Neural progenitor cell (in vitro differentiated cells): Measurements from ENCODE around the gene SYNE3. TPM values are rescaled to one million over a fixed set of nuclear protein-coding genes. Genes with fewer than 3 reads are reported as not detected.

Experiments
- DNase-seq: peaks from one replicate; pipeline ENCODE4 v3.0.0-alpha.2; 2016; ENCODE audit warnings: low spot score
- H2AFZ ChIP-seq: fragments of 200-600 bp; sonication (generic); replicated peaks from 2 replicates; pipeline ENCODE4 v1.6.1; 2016; ENCODE audit warnings: antibody characterized with exemption
- H3F3A ChIP-seq: fragments of 200-600 bp; sonication (generic); 2 replicates; pipeline ENCODE4 v1.6.1; 2016; ENCODE audit warnings: antibody characterized with exemption, low read depth
- H3K27ac ChIP-seq: fragments of 200-600 bp; sonication (generic); 2 replicates; pipeline ENCODE4 v1.5.1; 2016; ENCODE audit warnings: mild to moderate bottlenecking
- H3K27me3 ChIP-seq: fragments of 200-600 bp; sonication (generic); 2 replicates; pipeline ENCODE4 v1.6.1; 2016; ENCODE audit warnings: mild to moderate bottlenecking, moderate library complexity
- H3K36me3 ChIP-seq: fragments of 200-600 bp; sonication (generic); 2 replicates; pipeline ENCODE4 v1.5.1; 2016
- H3K4me1 ChIP-seq: fragments of 200-600 bp; sonication (generic); 2 replicates; pipeline ENCODE4 v1.6.1; 2016; ENCODE audit warnings: mixed run types
- H3K4me2 ChIP-seq: fragments of 200-600 bp; sonication (generic); 2 replicates; pipeline ENCODE4 v1.6.1; 2016
- H3K4me3 ChIP-seq: fragments of 200-600 bp; sonication (generic); 2 replicates; pipeline ENCODE4 v1.5.1; 2016
- H3K79me2 ChIP-seq: fragments of 200-600 bp; sonication (generic); 2 replicates; pipeline ENCODE4 v1.6.1; 2016; ENCODE audit warnings: low read depth
- H3K9ac ChIP-seq: fragments of 200-600 bp; sonication (generic); 2 replicates; pipeline ENCODE4 v1.6.1; 2016
- H3K9me3 ChIP-seq: fragments of 200-600 bp; sonication (generic); 2 replicates; pipeline ENCODE4 v1.5.1; 2016; ENCODE audit warnings: low read depth
- H4K20me1 ChIP-seq: fragments of 200-600 bp; sonication (generic); 2 replicates; pipeline ENCODE4 v1.6.1; 2016; ENCODE audit warnings: low read depth
- H3K27ac Mint-ChIP-seq: 3 replicates; pipeline ENCODE4 v1.8.0; 2021; ENCODE audit warnings: mixed read lengths
- H3K27me3 Mint-ChIP-seq: 2 replicates; pipeline ENCODE4 v1.8.0; 2022; ENCODE audit warnings: low read depth, mild to moderate bottlenecking, inconsistent platforms, moderate library complexity, mixed read lengths; ENCODE audit not compliant: insufficient read depth
- H3K36me3 Mint-ChIP-seq: 3 replicates; pipeline ENCODE4 v1.8.0; 2021; ENCODE audit warnings: mixed read lengths
- H3K4me1 Mint-ChIP-seq: 3 replicates; pipeline ENCODE4 v1.8.0; 2021; ENCODE audit warnings: mixed read lengths
- H3K4me3 Mint-ChIP-seq: 3 replicates; pipeline ENCODE4 v1.8.0; 2021; ENCODE audit warnings: mild to moderate bottlenecking, moderate library complexity, mixed read lengths
- H3K9me3 Mint-ChIP-seq: 3 replicates; pipeline ENCODE4 v1.8.0; 2020; ENCODE audit warnings: mixed read lengths
- CTCF ChIP-seq: fragments of 200-600 bp; sonication (generic); IDR thresholded peaks from 2 replicates; pipeline ENCODE4 v1.5.1; 2017; ENCODE audit warnings: antibody characterized with exemption, mild to moderate bottlenecking
- EZH2 ChIP-seq: fragments of 200-600 bp; sonication (generic); IDR thresholded peaks from 2 replicates; pipeline ENCODE4 v1.6.1; 2017; ENCODE audit warnings: antibody characterized with exemption, mild to moderate bottlenecking, moderate library complexity
- EZH2phosphoT487 ChIP-seq: fragments of 200-600 bp; sonication (generic); IDR thresholded peaks from 2 replicates; pipeline ENCODE4 v1.6.1; 2017; ENCODE audit warnings: antibody characterized with exemption
- total RNA-seq: library from RNA; depleted of rRNA; stranded (reverse); fragments of >200 nt; gene quantifications from 2 replicates; pipeline ENCODE4 v1.2.3, GENCODE V29; 2015; ENCODE audit warnings: low replicate concordance

SYNE3 gene
- total RNA-seq, 1 donor from 2014 or later, result 0.06 TPM

- H4K20me1 ChIP-seq, result no peaks in the 10 kb centered on the region
- H3K27me3 ChIP-seq, result no peaks in the 10 kb centered on the region
- H2AFZ ChIP-seq, result no peak overlapping the region
- DNase-seq, result no peak
- H3K9me3 ChIP-seq, result no peaks in the 10 kb centered on the region
- no peaks in the 10 kb centered on the region for H3K79me2 ChIP-seq
- H3F3A ChIP-seq, result no peaks in the 10 kb centered on the region
- Mint-ChIP-seq H3K4me1 (peaks cover 12% of the 10 kb centered on the region), H3K4me3 (no peak overlapping the region), H3K36me3 (no peaks in the 10 kb centered on the region), H3K9me3 (no peaks in the 10 kb centered on the region), H3K27ac (no peak overlapping the region), H3K27me3 (peaks cover 12% of the 10 kb centered on the region)
- no peak overlapping the region for H3K9ac ChIP-seq
- no peak overlapping the region for H3K27ac ChIP-seq
- H3K4me3 ChIP-seq, result no peak overlapping the region
- H3K36me3 ChIP-seq, result no peaks in the 10 kb centered on the region
- TF ChIP-seq EZH2phosphoT487 (no peak), EZH2 (no peak), CTCF (no peak)
- no peak overlapping the region for H3K4me2 ChIP-seq
- H3K4me1 ChIP-seq, result no peaks in the 10 kb centered on the region
Observed at GRCh38 chr14:95474486-95474885, 42.0 kb downstream of the SYNE3 start.

- H3K4me3 ChIP-seq, result no peak overlapping the region
- no peaks in the 10 kb centered on the region for H3K36me3 ChIP-seq
- no peaks in the 10 kb centered on the region for H3K4me1 ChIP-seq
Observed at GRCh38 chr14:95472819-95473251, 43.6 kb downstream of the SYNE3 start.

GRCh38 chr14:95471476-95471875, 45.0 kb downstream of the SYNE3 start:
- Mint-ChIP-seq H3K4me3 (no peak overlapping the region), H3K36me3 (no peaks in the 10 kb centered on the region), H3K27me3 (peaks cover 8% of the 10 kb centered on the region), H3K9me3 (no peaks in the 10 kb centered on the region), H3K27ac (peak overlapping the region; percentile 46), H3K4me1 (peaks cover 11% of the 10 kb centered on the region)
- DNase-seq, result no peak
- TF ChIP-seq EZH2phosphoT487 (no peak), CTCF (no peak), EZH2 (no peak)
- Histone ChIP-seq H3F3A (no peaks in the 10 kb centered on the region), H4K20me1 (no peaks in the 10 kb centered on the region), H3K27me3 (no peaks in the 10 kb centered on the region), H3K4me3 (no peak overlapping the region), H3K27ac (no peak overlapping the region), H2AFZ (no peak overlapping the region), H3K36me3 (no peaks in the 10 kb centered on the region), H3K4me1 (no peaks in the 10 kb centered on the region), H3K9me3 (no peaks in the 10 kb centered on the region), H3K4me2 (no peak overlapping the region), H3K79me2 (no peaks in the 10 kb centered on the region), H3K9ac (no peak overlapping the region)

More at GRCh38 chr14:95472819-95473251, 43.6 kb downstream of the SYNE3 start:
- H3K9me3 Mint-ChIP-seq, result no peaks in the 10 kb centered on the region
- H3K27ac Mint-ChIP-seq, result no peak overlapping the region
- H3K27me3 ChIP-seq, result no peaks in the 10 kb centered on the region
- H3K36me3 Mint-ChIP-seq, result no peaks in the 10 kb centered on the region
- no peaks in the 10 kb centered on the region for H4K20me1 ChIP-seq
- no peak overlapping the region for H3K4me2 ChIP-seq
- peaks cover 12% of the 10 kb centered on the region for H3K27me3 Mint-ChIP-seq
- no peaks in the 10 kb centered on the region for H3F3A ChIP-seq
- H3K4me1 Mint-ChIP-seq, result peaks cover 16% of the 10 kb centered on the region
- H3K79me2 ChIP-seq, result no peaks in the 10 kb centered on the region
- no peak overlapping the region for H2AFZ ChIP-seq
- no peak overlapping the region for H3K9ac ChIP-seq
- no peak for DNase-seq
- no peaks in the 10 kb centered on the region for H3K9me3 ChIP-seq
- no peak overlapping the region for H3K4me3 Mint-ChIP-seq
- no peak for TF ChIP-seq CTCF
- no peak for TF ChIP-seq EZH2phosphoT487
- TF ChIP-seq EZH2, result no peak
- no peak overlapping the region for H3K27ac ChIP-seq
